RWPE2 (cell line): ENCODE data around the gene DRD2.

ENCODE experiments used
- ATAC-seq: fragments of 200-7000 bp; cut with Tn5 transposase; 3 replicates; pipeline ENCODE4 v1.9.1; 2021; ENCODE audit warnings: low read depth
- DNase-seq: peaks from one replicate; pipeline ENCODE4 v3.0.0-alpha.2; 2020; ENCODE audit warnings: low spot score
- H3K27ac ChIP-seq: fragments of 450-650 bp; 2 replicates; pipeline ENCODE4 v1.5.1; 2017; ENCODE audit warnings: mild to moderate bottlenecking; ENCODE audit not compliant: poor library complexity, severe bottlenecking
- H3K27me3 ChIP-seq: fragments of 250-450 bp; sonication (Bioruptor Pico); 2 replicates; pipeline ENCODE4 v1.5.1; 2021; ENCODE audit warnings: mild to moderate bottlenecking, moderate library complexity; ENCODE audit not compliant: insufficient read depth, poor library complexity, severe bottlenecking
- H3K36me3 ChIP-seq: fragments of 250-450 bp; sonication (Bioruptor Pico); 2 replicates; pipeline ENCODE4 v1.5.1; 2020; ENCODE audit warnings: low read depth, mild to moderate bottlenecking, moderate library complexity
- H3K4me1 ChIP-seq: fragments of 250-450 bp; sonication (Bioruptor Pico); 2 replicates; pipeline ENCODE4 v1.5.1; 2021; ENCODE audit warnings: mild to moderate bottlenecking, moderate library complexity; ENCODE audit not compliant: insufficient read depth, poor library complexity, severe bottlenecking
- H3K4me3 ChIP-seq: fragments of 250-450 bp; sonication (Bioruptor Pico); 2 replicates; pipeline ENCODE4 v1.5.1; 2021; ENCODE audit warnings: mild to moderate bottlenecking, moderate library complexity; ENCODE audit not compliant: severe bottlenecking
- H3K9me3 ChIP-seq: fragments of 250-450 bp; sonication (Bioruptor Pico); 2 replicates; pipeline ENCODE4 v1.5.1; 2021; ENCODE audit warnings: mild to moderate bottlenecking, moderate library complexity; ENCODE audit not compliant: severe bottlenecking
- TF ChIP-seq, protein P1 (sequence below): fragments of 450-650 bp; IDR thresholded peaks from one replicate; pipeline ENCODE4 v1.5.1; 2017; ENCODE audit warnings: mild to moderate bottlenecking, moderate library complexity; ENCODE audit not compliant: poor library complexity, severe bottlenecking

The DRD2 gene

DNA sequence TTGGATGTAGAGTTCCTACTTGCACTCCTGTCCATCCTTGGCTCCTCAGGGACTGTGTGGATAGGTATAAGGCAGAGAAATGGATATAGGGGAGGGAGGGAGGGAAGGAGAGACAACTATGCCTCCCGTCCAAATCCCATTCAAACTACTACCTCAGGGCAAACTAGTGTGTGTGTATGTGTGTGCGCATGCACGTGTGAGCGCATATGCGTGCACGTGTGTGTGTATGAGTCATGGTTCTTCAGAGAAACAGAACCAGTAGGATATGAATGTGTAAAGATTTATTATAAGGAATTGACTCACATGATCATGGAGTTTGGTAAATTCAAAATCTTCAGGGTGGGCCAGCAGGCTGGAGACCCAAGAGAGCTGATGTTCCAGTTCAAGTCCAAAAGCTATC, 42.2 kb upstream of the DRD2 start:
- no peak for ATAC-seq
- no peak for DNase-seq
- Histone ChIP-seq H3K4me3 (no peak overlapping the region), H3K36me3 (no peaks in the 10 kb centered on the region), H3K9me3 (no peaks in the 10 kb centered on the region), H3K27me3 (no peaks in the 10 kb centered on the region), H3K27ac (no peak overlapping the region), H3K4me1 (no peaks in the 10 kb centered on the region)
- TF ChIP-seq, protein P1, sequence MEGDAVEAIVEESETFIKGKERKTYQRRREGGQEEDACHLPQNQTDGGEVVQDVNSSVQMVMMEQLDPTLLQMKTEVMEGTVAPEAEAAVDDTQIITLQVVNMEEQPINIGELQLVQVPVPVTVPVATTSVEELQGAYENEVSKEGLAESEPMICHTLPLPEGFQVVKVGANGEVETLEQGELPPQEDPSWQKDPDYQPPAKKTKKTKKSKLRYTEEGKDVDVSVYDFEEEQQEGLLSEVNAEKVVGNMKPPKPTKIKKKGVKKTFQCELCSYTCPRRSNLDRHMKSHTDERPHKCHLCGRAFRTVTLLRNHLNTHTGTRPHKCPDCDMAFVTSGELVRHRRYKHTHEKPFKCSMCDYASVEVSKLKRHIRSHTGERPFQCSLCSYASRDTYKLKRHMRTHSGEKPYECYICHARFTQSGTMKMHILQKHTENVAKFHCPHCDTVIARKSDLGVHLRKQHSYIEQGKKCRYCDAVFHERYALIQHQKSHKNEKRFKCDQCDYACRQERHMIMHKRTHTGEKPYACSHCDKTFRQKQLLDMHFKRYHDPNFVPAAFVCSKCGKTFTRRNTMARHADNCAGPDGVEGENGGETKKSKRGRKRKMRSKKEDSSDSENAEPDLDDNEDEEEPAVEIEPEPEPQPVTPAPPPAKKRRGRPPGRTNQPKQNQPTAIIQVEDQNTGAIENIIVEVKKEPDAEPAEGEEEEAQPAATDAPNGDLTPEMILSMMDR: no peak

DNA sequence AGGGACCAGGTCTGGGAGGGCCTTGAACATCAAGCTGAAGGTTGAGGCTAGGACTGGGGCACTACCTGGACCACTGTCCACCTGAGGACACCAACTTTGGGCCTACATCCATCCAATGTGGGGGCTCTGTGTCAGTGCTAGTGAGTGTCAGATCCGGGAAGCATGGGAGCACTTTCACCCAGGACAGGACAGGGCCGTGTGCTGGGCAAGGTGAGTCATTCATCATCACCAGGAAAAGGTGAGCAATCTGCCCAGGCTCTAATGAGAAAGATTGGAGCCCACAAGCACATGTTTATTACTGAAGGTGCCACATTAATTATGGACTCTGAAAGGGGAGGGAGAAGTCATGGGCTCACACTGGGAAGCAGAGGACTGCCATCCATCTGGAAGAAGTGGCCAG, 39.7 kb upstream of the DRD2 start:
- no peak for DNase-seq
- no peak overlapping the region for H3K4me3 ChIP-seq
- ATAC-seq: 0 out of 3 replicates have a peak, but pooled peaks have one; percentile 46
- no peaks in the 10 kb centered on the region for H3K27me3 ChIP-seq
- TF ChIP-seq, protein P1: no peak
- H3K36me3 ChIP-seq: no peaks in the 10 kb centered on the region
- no peaks in the 10 kb centered on the region for H3K9me3 ChIP-seq
- H3K27ac ChIP-seq: no peak overlapping the region
- no peaks in the 10 kb centered on the region for H3K4me1 ChIP-seq

DNA sequence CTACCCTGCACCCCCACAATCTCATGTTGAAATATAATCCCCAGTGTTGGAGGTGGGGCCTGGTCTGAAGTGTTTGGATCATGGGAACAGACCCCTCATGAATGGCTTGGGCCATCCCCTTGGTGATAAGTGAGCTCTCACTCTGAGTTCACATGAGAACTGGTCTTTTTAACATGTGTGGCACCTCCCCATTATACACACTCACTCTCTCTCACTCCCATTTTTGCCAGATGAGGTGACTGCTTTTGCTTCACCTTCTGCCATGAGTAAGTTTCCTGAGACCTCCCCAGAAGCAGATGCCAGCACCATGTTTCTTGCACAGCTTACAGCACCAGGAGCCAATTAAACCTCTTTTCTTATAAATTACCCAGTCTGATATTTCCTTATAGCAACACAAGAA, 32.1 kb upstream of the DRD2 start:
- H3K4me3 ChIP-seq: no peak overlapping the region
- no peaks in the 10 kb centered on the region for H3K27me3 ChIP-seq
- TF ChIP-seq, protein P1: no peak
- H3K27ac ChIP-seq: no peak overlapping the region
- no peaks in the 10 kb centered on the region for H3K9me3 ChIP-seq
- H3K4me1 ChIP-seq: peaks cover 5% of the 10 kb centered on the region
- no peaks in the 10 kb centered on the region for H3K36me3 ChIP-seq
- DNase-seq (no peak), ATAC-seq (no peak)

DNA sequence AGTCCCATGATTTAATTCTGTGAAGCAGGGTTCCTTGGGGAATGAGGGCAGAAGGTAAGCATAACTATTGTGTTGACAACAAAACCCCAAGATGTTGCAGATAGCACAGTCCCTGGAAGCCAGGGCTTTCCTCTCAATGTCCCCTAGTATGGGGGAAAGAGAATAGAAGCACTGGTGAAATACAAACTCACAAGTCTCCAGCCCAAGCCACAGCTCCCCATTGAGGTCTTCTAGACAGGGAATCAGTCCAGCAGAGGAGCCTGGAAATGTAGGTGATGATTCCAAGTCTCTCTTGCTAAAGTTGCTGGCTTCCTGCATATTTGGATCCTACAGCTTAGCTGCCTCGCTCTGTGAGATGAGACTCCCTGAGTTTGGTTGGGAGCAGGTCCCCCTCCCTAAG, 31.7 kb upstream of the DRD2 start:
- TF ChIP-seq, protein P1: no peak
- Histone ChIP-seq H3K27me3 (no peaks in the 10 kb centered on the region), H3K36me3 (no peaks in the 10 kb centered on the region), H3K4me3 (no peak overlapping the region), H3K4me1 (peaks cover 5% of the 10 kb centered on the region), H3K9me3 (no peaks in the 10 kb centered on the region), H3K27ac (no peak overlapping the region)
- DNase-seq: no peak
- no peak for ATAC-seq

DNA sequence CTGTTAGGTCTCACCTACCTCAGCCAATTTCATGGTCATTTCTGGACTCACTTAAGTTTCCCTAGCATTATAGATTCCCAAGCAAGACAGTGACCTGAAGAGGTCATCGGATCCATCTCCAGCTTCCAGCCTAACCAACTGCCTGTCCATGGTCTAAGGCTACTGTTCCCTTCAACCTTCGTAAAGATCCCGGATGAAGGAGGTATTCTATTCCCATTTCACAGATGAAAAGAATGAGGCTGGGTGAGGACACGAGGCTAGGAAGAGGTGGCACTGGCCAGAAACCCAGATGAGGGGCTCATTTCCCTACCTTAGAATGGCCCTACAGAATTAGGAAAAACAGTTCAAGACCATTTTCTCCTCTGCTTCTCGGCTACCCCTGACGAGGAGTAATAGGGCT, 31.3 kb upstream of the DRD2 start:
- DNase-seq: no peak
- Histone ChIP-seq H3K9me3 (no peaks in the 10 kb centered on the region), H3K4me3 (no peak overlapping the region), H3K36me3 (no peaks in the 10 kb centered on the region), H3K27ac (no peak overlapping the region), H3K27me3 (no peaks in the 10 kb centered on the region), H3K4me1 (peaks cover 5% of the 10 kb centered on the region)
- ATAC-seq: no peak
- TF ChIP-seq, protein P1: no peak
